ENCODE results near the gene LHFPL6. TPM values are rescaled to one million over a fixed set of nuclear protein-coding genes. Genes with fewer than 3 reads are reported as not detected.

The LHFPL6 gene
- total and polyA plus RNA-seq, 9 of the 15 experiments (the other 6 are each of a cell fraction or from before 2014, with no cell fraction given) = 0.18 TPM; not detected in 8

DNA sequence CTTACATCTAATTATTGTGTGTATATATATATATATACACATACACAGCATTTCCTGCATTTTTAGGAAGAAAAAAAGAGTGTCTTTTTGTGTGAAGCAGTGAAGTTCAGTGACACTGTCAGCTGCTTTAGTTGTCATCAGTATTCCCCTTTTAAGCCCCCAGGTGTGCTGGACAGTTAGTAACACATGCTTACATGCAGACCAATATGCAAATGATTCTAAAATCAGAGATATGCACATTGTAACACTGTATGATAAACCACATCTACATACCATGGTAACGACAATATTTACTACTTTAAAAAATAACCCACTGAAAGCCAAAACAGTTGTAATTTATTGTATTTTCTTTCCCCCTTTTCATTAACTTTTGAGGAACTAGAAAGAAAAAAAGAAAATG is 16.8 kb downstream of the LHFPL6 start (continued):
- TF ChIP-seq, protein P1, sequence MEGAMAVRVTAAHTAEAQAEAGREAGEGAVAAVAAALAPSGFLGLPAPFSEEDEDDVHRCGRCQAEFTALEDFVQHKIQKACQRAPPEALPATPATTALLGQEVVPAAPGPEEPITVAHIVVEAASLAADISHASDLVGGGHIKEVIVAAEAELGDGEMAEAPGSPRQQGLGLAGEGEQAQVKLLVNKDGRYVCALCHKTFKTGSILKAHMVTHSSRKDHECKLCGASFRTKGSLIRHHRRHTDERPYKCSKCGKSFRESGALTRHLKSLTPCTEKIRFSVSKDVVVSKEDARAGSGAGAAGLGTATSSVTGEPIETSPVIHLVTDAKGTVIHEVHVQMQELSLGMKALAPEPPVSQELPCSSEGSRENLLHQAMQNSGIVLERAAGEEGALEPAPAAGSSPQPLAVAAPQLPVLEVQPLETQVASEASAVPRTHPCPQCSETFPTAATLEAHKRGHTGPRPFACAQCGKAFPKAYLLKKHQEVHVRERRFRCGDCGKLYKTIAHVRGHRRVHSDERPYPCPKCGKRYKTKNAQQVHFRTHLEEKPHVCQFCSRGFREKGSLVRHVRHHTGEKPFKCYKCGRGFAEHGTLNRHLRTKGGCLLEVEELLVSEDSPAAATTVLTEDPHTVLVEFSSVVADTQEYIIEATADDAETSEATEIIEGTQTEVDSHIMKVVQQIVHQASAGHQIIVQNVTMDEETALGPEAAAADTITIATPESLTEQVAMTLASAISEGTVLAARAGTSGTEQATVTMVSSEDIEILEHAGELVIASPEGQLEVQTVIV (CRISPR knock-in tag; IDR thresholded peaks at IDR 0.05; ENCODE audit: borderline replicate concordance) = no peak

- DNase-seq (ENCODE audit: extremely low read depth in 1 of 4, low spot score in 3 of 4) (no peak), ATAC-seq (no peak), FAIRE-seq (no peak)
- no TSS peak for BruUV-seq (replicated peaks)
- CTCF ChIA-PET (ENCODE audit: low intra/inter-chr PET ratio) = no interaction called here
- no peak overlapping the region for H2AFZ ChIP-seq (ENCODE audit: low read depth, low read length)
- H3K27ac ChIP-seq (ENCODE audit: extremely low read depth, low read depth, low read length) = no peak overlapping the region
- in situ Hi-C loops (cut with MboI) (no loop called here), intact Hi-C loops (cut with micrococcal nuclease) (no loop called here)
- no peak overlapping the region for H3K9ac ChIP-seq (ENCODE audit: insufficient read depth in 1 of 2, low read depth in 2 of 2, low read length in 2 of 2)
- H3K36me3 ChIP-seq (ENCODE audit: control insufficient read depth, insufficient read depth, low read length) = no peaks in the 10 kb centered on the region
- no peak overlapping the region for H3K4me2 ChIP-seq (ENCODE audit: insufficient read depth, low read length)
- no peaks in the 10 kb centered on the region for H3K4me1 ChIP-seq (replicated peaks in 1 of 2; ENCODE audit: control insufficient read depth in 2 of 2, insufficient read depth in 2 of 2, low read length in 2 of 2)
- H3K9me1 ChIP-seq (ENCODE audit: control insufficient read depth, insufficient read depth, low read length) = no peaks in the 10 kb centered on the region
- H3K4me3 ChIP-seq = no peak overlapping the region
- POLR2A ChIA-PET = no interaction called here
- H4K20me1 ChIP-seq (replicated peaks; ENCODE audit: control insufficient read depth, insufficient read depth, low read length) = no peaks in the 10 kb centered on the region
- H3K9me3 ChIP-seq (replicated peaks; ENCODE audit: control insufficient read depth, insufficient read depth, low read depth, low read length) = no peaks in the 10 kb centered on the region
- 0% methylated on average over 3 of the region's 3 CpGs for WGBS (ENCODE audit: insufficient coverage, low coverage, missing lambda C conversion rate)
- no peaks in the 10 kb centered on the region for H3K27me3 ChIP-seq (ENCODE audit: control insufficient read depth in 2 of 2, insufficient read depth in 2 of 2, low read length in 2 of 2)
- no peaks in the 10 kb centered on the region for H3K79me2 ChIP-seq (ENCODE audit: control insufficient read depth, insufficient read depth, low read length)
- TF ChIP-seq ZNF274 (IDR thresholded peaks at IDR 0.05; ENCODE audit: borderline replicate concordance, low read depth, low read length) (no peak), FIP1L1 (IDR thresholded peaks at IDR 0.05; ENCODE audit: low read depth, low read length, poor library complexity, severe bottlenecking) (no peak), SMAD4 (CRISPR knock-in tag; conservative IDR thresholded peaks at IDR 0.05) (no peak), RBM22 (IDR thresholded peaks at IDR 0.05; ENCODE audit: low read depth, low read length, poor library complexity, severe bottlenecking) (no peak), ARID3A (IDR thresholded peaks at IDR 0.05; ENCODE audit: borderline replicate concordance, low read depth, low read length) (no peak), HDAC3 (IDR thresholded peaks at IDR 0.05; ENCODE audit: borderline replicate concordance, partially characterized antibody) (no peak), ZNF695 (CRISPR knock-in tag; IDR thresholded peaks at IDR 0.05) (no peak), MLLT1 (IDR thresholded peaks at IDR 0.05) (no peak)
- TF ChIP-seq, protein P2, sequence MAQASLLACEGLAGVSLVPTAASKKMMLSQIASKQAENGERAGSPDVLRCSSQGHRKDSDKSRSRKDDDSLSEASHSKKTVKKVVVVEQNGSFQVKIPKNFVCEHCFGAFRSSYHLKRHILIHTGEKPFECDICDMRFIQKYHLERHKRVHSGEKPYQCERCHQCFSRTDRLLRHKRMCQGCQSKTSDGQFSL (CRISPR knock-in tag; IDR thresholded peaks at IDR 0.05) = no peak
- TF ChIP-seq, protein P2 (tag; IDR thresholded peaks at IDR 0.05) = no peak
Measured at GRCh38 chr13:39585219-39585618, 17.8 kb downstream of the LHFPL6 start.
